NCI-H774 (cell line): ENCODE results near the gene CDA.

Experiments used
- DNase-seq: peaks from one replicate; lab custom pipeline; 2025; lab: John Stamatoyannopoulos, UW

CDA gene

DNA sequence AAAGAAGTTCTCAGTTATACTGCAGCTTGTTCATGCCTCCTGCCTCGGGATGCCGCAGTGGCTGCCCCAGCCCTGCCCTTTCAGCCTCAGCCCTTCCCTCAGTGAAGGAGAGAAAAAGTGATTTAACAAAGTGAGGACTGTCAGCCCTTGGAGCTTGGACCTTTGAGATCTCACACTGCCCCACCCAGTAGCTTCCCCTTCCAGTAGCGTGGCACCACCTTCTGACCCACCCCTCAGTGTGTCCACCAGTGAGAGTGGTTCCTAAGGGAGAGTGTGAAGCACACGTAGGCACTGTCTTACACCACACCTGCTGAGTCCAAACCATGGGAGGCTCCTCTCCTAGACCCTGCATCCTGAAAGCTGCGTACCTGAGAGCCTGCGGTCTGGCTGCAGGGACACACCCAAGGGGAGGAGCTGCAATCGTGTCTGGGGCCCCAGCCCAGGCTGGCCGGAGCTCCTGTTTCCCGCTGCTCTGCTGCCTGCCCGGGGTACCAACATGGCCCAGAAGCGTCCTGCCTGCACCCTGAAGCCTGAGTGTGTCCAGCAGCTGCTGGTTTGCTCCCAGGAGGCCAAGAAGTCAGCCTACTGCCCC is at the start of gene CDA:
Gene CDA (plus strand): TSS at position 464 of the 592 bp plus-strand sequence. CDS start 33 bp downstream, at position 497.
- no peak for DNase-seq

DNA sequence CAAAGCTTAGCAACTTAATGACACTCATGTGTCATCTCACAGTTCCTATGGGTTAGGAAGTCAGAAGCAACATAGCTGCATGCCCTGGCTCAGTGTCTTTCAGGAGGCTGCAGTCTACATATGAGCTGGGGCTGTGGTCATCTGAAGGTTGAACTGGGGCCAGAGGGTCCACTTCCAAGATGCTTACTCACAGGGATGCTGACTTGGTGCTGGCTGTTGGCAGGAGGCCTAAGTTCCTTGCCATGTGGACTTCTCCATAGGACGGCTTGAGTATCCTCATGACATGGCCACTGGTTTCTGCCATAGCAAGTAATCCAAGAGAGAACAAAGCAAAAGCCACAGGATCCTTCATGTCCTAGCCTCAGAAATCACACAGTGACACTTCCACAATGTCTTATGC is 48.6 kb upstream of the CDA start:
- no peak for DNase-seq

DNA sequence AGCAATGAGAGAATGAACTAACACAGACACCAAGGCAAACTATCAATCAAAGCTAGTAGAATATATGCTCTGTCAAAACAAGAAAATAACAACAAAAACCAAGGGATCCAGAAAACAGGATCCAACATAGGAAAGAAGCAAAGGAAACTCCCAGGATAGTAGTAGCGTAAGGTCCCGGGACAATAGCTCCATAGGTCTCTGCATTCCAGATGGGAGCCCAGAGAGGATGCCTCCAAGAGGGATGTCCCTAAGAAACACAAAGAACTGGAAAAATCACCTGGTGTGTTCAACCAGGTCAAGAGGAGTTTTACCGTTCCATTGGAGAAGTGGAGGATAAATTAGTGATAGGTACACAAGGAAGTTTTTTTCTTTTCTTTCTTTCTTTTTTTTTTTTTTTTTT is 42.3 kb upstream of the CDA start:
- no peak for DNase-seq

DNA sequence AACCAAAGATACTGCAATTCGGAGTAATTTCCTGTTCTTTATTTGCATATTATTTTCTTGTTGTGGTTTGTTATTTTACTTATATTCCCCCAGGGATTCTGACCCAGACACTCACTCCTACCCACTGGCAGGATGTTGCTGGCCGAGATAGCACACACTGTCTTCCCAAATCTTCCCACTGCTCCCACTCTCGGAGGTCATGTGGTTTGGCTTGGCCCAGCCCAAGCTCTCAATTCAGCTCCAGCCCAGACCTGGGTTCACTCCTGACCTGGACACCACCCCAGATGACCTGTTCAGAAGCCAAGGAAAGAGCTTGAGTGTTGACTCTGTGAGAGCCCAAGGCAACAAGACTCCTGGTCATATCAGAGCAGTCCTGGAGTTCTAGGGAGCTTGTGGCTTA is 37.7 kb upstream of the CDA start:
- no peak for DNase-seq

DNA sequence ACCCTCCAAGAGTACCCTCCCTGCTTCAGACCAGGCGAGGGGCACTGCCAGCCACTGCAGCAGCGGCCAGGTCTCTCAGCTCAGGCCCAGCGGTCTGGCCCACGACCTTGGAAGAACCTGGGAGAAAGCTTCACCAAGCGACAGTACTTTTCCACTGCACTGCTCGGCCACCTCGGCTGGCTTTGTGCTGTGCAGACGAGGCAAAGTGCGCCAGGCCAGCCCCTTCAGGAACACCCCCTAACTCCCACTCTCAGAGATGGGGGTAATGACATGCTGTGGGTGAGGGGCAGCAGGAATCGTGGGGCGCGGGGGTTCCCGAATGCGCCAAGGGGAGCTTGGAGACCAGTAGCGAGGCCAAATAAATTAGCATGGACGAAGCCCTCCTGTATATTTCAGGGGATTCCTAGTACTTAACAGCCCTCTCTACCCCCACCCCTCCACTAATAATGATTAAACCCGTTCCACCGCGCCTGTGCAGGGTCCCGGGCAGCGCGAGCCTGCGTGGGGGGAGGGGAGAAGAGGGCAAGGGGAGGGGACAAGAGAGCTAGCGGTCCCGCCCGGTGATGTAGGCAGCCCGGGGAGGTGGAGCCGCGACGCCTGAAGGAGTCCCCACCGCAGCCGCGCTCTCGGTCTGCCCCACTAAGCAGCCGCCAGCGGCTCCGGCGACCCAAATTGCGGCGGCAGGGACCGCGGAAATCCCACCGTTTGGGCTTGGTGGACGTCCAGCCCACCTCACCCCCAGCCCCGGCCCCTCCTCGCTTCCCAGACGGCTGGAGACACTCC is 36.8 kb upstream of the CDA start, which contains the start of gene FAM43B:
Gene FAM43B (plus strand): TSS at position 629 of the 783 bp plus-strand sequence. CDS start 401 bp downstream, outside the sequence.
- no peak for DNase-seq

DNA sequence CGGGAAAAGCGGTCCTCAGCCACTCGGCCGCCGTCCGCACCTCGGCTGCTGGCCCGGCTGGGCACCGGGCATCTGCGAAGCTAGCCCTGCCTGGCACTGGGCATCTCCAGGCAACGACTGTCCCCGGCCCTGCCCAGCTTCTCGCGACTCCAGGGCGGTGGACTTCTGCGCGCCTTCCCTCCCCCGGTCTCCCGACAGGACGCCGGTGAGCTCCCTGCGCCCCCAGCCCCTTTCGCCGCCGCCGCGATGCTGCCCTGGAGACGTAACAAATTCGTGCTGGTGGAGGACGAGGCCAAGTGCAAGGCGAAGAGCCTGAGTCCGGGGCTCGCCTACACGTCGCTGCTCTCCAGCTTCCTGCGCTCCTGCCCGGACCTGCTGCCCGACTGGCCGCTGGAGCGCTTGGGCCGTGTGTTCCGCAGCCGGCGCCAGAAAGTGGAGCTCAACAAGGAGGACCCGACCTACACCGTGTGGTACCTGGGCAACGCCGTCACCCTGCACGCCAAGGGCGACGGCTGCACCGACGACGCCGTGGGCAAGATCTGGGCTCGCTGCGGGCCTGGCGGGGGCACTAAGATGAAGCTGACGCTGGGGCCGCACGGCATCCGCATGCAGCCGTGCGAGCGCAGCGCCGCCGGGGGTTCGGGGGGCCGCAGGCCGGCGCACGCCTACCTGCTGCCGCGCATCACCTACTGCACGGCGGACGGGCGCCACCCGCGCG is 36.0 kb upstream of the CDA start:
- no peak for DNase-seq

DNA sequence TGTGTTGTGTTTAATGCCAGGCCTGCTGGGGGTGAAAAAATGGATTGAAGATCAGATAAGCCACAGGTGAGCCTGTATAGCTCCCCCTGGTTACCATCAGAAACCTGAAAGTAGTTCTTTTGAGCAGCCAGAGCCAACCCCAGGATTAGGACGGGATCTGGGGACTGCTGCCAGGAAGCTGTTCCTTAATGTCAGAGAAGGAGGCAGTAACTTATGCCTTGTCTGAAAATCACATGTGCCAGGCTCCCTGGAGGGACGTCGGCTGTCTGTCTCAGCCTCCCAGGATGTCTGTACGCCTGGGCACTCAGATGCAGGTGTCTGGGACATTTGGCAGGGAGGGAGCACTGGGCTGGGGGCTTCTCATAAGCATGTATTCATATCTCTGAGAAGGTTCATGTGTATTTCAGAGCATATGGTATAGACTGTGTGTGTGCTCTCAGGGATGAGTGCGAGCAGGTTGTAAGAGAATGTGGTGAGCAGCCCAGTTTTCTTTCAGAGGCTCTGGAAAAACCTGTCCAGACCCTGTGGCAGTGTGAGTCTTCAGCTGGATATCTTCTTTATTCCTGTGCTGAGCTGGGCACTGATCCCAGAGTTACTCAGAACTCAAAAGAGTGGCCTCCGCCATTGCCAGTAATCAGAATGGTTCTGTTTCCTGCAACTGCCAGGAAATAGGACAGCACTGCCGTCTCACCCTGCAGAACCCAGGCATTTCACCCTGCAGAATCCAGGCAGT is 33.7 kb upstream of the CDA start:
- DNase-seq = no peak

DNA sequence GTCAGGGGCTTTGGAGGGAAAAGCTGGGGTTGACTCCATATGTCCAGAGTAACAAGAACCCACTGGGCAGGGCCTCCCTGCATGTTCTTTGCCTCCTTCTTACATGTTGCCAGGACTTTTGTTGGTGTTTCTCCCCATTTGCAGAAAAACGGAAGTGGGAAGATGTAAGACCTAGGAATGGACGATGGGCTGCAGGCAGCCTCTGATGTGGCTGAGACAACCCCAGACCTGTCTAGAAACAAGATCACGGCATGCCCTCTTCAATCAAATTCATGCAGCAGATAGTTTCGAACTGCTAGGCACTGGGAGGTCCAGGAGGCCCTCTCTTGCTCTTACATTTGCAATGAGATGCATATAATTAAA is 33.2 kb upstream of the CDA start:
- no peak for DNase-seq

DNA sequence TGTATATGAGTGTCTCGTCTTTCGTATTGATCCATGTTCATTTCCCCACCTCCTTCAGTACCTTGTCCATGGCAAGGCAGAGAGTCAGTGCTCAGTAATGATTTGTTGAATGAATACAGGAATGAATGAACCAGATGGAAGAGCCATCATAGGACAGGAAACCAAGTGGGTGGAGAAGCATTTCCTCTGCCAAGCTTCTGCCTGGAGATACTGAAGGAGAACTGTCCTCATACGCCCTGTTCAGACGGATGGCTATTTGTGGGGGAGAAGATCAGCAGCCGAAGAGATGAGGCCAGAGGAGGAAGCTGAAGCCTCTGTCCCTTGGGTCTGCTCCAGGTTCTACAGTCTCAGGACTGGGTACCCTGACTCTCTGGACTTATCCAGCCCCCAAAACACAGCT is 30.7 kb upstream of the CDA start:
- no peak for DNase-seq

DNA sequence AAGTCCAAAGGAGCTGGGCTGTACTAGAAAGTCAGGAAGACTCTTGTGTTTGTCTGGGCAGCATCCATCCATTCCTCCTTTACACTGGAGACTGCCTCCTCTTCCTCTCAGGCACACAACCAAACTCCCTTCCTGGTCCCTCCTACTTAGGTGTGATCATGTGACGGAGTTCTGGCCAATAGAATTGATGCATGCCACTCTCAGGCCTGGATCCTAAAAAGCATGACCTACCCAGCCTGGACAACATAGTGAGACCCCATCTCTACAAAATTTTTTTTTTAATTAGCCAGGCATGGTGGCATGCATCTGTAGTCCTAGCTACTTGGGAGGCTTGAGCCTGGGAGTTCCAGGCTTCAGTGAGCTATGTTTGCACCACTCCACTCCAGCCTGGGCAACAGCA is 27.9 kb upstream of the CDA start:
- DNase-seq = no peak

DNA sequence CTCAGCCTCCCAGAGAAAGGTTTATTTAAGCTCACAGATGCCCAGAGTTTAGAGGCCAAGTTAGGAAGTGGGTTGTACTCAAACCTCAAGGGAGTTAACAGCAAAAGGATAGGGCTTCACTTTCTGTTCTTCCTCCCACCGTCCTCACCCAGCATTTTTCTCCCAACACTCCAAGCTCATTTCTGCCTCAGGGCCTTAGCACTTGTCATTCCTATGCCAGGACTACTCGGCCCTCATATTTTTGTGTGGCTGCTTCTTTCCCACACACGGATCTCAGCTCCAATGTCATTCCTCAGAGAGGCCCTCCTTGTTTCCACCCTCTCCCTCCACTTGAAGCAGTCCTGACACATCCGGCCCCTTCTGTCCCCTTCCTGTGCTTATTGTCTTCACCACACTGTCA is 23.7 kb upstream of the CDA start:
- no peak for DNase-seq

DNA sequence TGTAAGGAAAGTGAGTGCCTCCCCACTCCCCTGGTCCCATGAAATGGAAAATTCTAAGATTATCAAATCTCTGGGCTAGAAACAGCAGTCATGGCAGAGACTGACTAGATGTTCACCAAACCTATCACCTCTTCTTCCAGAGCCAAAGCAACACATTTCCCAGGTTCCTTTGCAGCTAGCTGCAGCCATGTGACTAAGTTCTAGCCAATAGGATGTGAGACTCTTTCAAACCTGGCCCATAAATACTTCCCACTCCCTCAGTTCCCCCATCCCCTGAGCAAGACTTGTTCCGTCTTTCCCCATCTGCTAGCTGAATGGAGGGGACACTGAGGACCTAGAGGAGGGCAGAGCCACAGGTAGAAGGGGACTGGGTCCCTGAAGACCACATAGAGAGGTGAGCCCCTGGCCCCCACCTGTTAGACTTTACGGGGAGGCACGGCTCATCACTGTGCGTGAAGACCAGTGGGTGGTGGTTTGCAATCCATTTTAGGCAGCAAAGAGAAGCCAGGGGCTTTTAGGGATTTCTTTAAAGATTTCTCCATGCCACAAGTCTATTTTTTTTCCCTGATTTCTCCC is 19.3 kb upstream of the CDA start:
- DNase-seq = no peak

DNA sequence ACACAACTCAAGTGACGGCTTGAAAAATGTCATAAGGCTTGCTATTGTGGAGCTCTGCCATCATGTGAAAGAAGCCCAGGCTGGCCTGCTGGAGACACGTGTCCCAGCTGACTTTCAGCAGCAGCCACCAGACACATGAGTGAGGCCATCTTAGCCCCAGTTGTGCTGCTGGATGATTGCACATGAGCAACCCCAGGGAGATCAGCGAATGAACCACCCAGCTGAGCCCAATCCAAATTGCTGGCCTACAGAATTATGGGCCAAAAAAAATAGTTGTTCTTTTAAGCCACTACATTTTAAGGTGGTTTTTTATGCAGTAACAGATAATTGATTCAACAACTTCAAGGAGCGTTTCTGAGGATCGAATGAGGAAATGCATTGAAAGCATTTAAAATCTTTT is 17.5 kb upstream of the CDA start:
- no peak for DNase-seq

DNA sequence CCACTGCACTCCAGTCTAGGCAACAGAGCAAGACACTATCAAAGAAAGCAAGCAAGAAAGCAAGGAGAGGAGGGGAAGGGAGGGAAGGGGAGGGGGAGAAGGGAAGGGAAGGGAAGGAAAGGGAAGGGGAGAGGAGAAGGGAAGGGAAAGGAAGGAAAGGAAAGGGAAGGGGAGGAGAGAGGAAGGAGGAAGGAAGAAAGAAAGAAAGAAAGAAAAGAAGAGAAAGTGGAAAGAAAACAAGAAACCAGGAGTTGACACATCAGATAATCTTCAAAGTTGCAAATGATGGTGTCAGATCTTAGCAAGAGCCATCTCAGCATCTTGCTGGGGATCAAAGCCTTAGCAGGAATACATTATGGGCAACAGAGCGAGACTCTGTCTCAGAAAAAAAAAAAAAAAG is 14.9 kb upstream of the CDA start:
- DNase-seq = no peak

DNA sequence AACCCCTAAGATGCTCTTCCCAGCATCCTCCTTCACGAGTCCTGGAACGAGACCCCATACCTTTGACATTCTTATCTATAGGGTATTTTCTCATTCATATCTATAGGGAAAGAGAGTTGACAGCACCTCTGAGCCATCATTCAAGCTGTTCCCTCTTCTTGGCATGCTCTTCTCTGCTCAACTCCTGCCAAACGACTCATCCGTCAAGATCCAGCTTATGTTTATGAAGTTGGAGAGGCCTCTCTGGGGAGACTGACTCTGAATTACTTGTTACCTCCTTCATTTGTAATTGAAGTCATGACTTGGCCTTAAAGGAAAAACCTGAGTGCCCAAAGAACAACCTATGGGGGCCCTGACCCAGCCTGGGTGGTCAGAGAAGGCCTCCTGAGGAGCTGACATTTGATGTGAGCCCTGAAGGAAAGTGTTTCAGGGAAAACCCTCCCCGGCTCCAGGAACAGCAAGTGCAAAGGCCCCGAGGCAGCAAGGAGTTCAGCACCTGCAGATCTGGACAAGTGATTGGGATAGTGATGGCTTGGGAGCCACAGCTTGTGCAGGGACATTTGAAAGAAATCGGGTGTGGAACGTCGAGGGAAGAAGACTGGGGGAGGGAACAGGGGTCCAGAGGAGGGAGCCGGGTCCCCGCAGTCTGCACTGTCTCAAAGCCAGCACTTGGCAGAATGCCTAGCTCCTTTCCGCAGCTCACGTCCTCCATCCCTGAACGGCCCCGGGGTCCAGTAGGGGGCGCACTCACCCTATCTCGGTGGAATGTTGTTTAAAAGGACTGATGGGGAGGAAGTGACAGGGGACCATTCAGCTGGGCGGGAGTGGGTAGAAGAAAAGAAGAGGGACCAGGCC is 14.0 kb upstream of the CDA start:
- DNase-seq = peak; percentile 3

DNA sequence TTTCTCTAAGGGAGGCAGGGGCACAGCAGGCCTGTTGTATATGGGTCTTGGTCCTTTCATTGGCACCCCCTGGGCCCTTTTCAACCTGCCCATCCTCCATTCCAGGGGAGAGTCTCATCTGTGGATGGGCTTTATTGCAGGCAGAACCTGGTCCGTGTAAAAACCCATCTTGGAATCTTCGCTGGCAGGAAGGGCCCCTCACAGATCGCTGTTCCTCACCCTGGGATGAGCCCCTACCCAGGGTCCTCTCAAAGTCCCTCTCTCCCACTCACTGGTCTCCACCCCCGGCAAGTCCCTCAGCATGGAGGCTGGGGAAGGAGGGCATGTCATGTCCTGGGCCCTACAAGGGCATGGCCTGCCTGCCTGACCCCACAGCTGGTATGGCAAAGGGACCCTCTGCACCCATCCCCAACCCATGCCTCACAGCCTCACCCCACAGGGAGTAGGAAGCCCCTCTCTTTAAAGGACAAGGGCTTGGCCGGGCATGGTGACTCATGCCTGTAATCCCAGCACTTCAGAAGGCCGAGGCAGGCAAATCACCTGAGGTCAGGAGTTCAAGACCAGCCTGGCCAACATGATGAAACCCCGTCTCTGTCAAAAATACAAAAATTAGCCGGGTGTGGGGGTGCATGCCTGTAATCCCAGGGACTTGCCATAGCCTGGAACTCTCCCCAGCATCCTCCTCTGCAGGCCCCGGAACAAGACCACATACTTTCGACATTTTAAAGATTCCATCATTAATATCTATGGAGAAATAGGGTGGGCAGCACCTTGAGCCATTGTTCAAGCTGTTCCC is 13.2 kb upstream of the CDA start:
- DNase-seq = no peak

DNA sequence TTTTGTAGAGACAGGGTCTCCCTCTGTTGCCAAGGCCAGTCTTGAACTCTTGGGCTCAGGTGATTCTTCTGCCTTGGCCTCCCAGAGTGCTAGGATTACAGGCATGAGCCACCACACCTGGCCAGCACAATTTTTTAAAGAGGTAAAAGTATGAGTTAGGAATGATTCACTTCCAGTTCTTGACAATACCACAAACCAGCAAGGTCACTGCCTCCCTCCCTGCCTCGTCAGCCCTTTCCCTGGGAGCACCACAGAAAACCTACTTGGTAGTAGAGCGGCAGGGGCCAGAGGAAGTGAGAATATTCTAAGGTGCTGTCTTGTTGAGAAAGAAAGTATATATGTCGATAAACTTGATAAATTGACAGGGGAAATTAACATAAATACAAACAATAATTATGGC is 10.8 kb upstream of the CDA start:
- no peak for DNase-seq

DNA sequence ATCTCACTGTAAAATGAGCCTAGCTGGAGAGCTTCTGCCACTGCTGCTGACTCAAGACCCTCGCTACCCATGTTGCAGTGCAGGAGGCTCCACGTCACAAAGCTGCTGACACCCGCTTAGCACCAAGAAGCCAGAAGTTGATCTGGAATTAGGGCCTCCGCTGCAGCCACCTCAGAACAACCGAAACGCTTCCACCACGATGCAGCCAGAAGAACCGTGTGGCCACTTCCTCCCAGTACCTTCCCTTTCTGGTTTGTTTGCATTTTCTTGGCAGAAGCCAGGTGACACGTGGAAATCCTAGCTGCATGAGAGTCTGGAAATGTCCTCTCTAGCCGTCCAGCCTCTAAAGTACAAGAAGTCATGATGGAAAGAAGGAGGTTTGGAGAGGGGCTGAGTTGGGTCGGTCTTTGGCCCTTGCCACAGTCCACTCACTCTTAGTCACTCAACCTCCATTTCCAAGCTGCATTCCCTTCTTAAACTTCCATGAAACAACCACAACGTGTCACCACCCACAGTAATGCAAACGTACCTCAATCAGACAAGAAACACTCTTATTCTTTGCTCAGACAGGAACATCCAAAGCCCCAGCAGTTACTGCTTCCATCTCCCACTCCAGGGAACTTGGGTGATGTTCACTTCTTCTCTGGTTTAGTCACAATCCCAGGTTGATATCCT is 10.0 kb upstream of the CDA start:
- no peak for DNase-seq

DNA sequence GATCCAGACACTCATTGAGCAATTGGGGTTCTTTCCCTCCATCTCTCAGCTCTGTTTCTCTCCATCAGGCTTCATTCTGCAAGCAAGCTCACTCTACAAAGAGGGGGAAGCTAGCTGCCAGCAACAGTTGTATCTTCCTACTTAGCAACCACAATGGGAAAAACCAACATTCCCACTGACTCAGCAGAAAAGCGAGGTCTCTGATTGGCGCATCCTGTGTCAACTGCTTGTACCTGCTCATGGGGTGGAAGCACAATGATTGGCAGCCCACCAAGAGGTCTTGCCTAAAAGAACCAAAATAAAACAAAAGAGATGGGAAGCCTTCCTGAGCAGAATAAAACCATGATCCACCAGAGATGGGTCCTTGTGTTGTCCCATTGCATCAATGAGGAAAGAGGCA is 4.0 kb upstream of the CDA start:
- DNase-seq = no peak
